HepG2 (cell line): ENCODE measurements around the gene ASCC2. TPM values are rescaled to one million over a fixed set of nuclear protein-coding genes. Genes with fewer than 3 reads are reported as not detected.

Source experiments
- ATAC-seq: fragments of 200-7000 bp; cut with Tn5 transposase; 3 replicates; pipeline ENCODE4 v1.9.1; 2020; ENCODE audit warnings: mild to moderate bottlenecking, moderate library complexity
- BruUV-seq: library from RNA; stranded (reverse); fragments of 400-500 nt; replicated peaks from 2 replicates; lab custom pipeline; 2021; lab: Mats Ljungman, UMichigan
- CTCF ChIA-PET: fragments of 300-600 bp; formaldehyde crosslinking; extraction: SDS; loops from one replicate; lab custom pipeline; 2021; ENCODE audit warnings: low total read pairs, inconsistent platforms, low intra/inter-chr PET ratio; lab: Yijun Ruan, JAX
- POLR2A ChIA-PET: fragments of 350-600 bp; sonication (Branson Sonifier 250); formaldehyde crosslinking; loops from one replicate; lab custom pipeline; 2020; ENCODE audit warnings: antibody characterized with exemption, inconsistent platforms; lab: Yijun Ruan, JAX
- DNase-seq: peaks from one replicate; pipeline ENCODE4 v3.0.0-alpha.2; 2015; ENCODE audit warnings: low spot score
- FAIRE-seq: peaks from 3 replicates; lab custom pipeline; 2011; peaks lifted over from hg19 to GRCh38; lab: Jason Lieb, UNC
- H2AFZ ChIP-seq: one replicate; pipeline ENCODE4 v1.6.1; 2011; ENCODE audit warnings: low read length, inconsistent platforms
- H3K27ac ChIP-seq: fragments of 300-600 bp; 3 replicates; pipeline ENCODE4 v1.8.0; 2011; ENCODE audit warnings: mixed run types, mild to moderate bottlenecking, mixed read lengths, low read length, inconsistent platforms; ENCODE audit not compliant: insufficient read depth; ENCODE audit errors: extremely low read length
- H3K27me3 ChIP-seq, 2 experiments: fragments of 200-600 bp in 1 of 2; 2 replicates in 1 of 2; 3 replicates in 1 of 2; pipeline versions ENCODE4 v1.6.0 to v1.8.0; 2011; ENCODE audit warnings: low read length in 2 of 2, mild to moderate bottlenecking in 2 of 2, moderate library complexity in 2 of 2, inconsistent platforms in 1 of 2; ENCODE audit not compliant: insufficient read depth in 2 of 2, control insufficient read depth in 1 of 2
- H3K36me3 ChIP-seq, 2 experiments: fragments of 200-600 bp in 1 of 2; replicated peaks in 1 of 2; 2 replicates in 1 of 2; 3 replicates in 1 of 2; pipeline versions ENCODE4 v1.5.1 to v1.8.0; 2011; ENCODE audit warnings: low read length in 2 of 2, inconsistent platforms in 1 of 2; ENCODE audit not compliant: insufficient read depth in 2 of 2, control insufficient read depth in 1 of 2
- H3K4me1 ChIP-seq: 2 replicates; pipeline ENCODE4 v1.5.1; 2012; ENCODE audit warnings: low read length, inconsistent platforms; ENCODE audit not compliant: insufficient read depth
- H3K4me2 ChIP-seq: 2 replicates; pipeline ENCODE4 v1.6.0; 2011; ENCODE audit warnings: low read depth, low read length, inconsistent platforms
- H3K4me3 ChIP-seq, 3 experiments: fragments of 200-600 bp in 1 of 3; sonication (generic), shearing (Covaris generic) in 1 of 3; replicated peaks in 1 of 3; 2 replicates each; pipeline ENCODE4 v1.5.1; 2011 to 2016; ENCODE audit warnings: low read length in 3 of 3, inconsistent platforms in 2 of 3, low read depth in 2 of 3, mild to moderate bottlenecking in 2 of 3, control low read depth in 1 of 3, mixed read lengths in 1 of 3; ENCODE audit not compliant: insufficient read depth in 1 of 3
- H3K79me2 ChIP-seq: one replicate; pipeline ENCODE4 v1.6.1; 2011; ENCODE audit warnings: low read length, inconsistent platforms; ENCODE audit not compliant: insufficient read depth
- H3K9ac ChIP-seq: 2 replicates; pipeline ENCODE4 v1.6.0; 2011; ENCODE audit warnings: mild to moderate bottlenecking, low read depth, low read length, inconsistent platforms; ENCODE audit not compliant: insufficient read depth
- H3K9me3 ChIP-seq: 2 replicates; pipeline ENCODE4 v1.5.1; 2012; ENCODE audit warnings: mild to moderate bottlenecking, low read length
- H4K20me1 ChIP-seq: 2 replicates; pipeline ENCODE4 v1.6.0; 2011; ENCODE audit warnings: inconsistent platforms, mild to moderate bottlenecking, low read length, moderate library complexity; ENCODE audit not compliant: insufficient read depth
- HES4 ChIP-seq: sonication (generic); formaldehyde crosslinking; IDR thresholded peaks from 2 replicates; pipeline ENCODE4 v1.9.0; 2021; ENCODE audit warnings: mild to moderate bottlenecking, missing genetic modification reagents, borderline replicate concordance
- MED13 ChIP-seq: sonication (generic); formaldehyde crosslinking; IDR thresholded peaks from 2 replicates; pipeline ENCODE4 v1.5.0; 2020; ENCODE audit warnings: missing genetic modification reagents
- MED8 ChIP-seq: sonication (generic); formaldehyde crosslinking; IDR thresholded peaks from 2 replicates; pipeline ENCODE4 v1.8.1; 2023; ENCODE audit warnings: mild to moderate bottlenecking, missing genetic modification reagents; ENCODE audit not compliant: insufficient replicate concordance
- NAIF1 ChIP-seq: sonication (generic); formaldehyde crosslinking; IDR thresholded peaks from 2 replicates; pipeline ENCODE4 v1.5.0; 2020; ENCODE audit warnings: mild to moderate bottlenecking, missing genetic modification reagents, borderline replicate concordance
- RFXAP ChIP-seq: sonication (generic); formaldehyde crosslinking; IDR thresholded peaks from 2 replicates; pipeline ENCODE4 v1.4.0; 2020; ENCODE audit warnings: missing genetic modification reagents, borderline replicate concordance
- RNF2 ChIP-seq: fragments of 450-650 bp; conservative IDR thresholded peaks from 2 replicates; pipeline ENCODE4 v1.6.1; 2016; ENCODE audit warnings: low read depth
- SRF ChIP-seq: IDR thresholded peaks from 2 replicates; pipeline ENCODE4 v1.6.1; 2011; ENCODE audit warnings: mild to moderate bottlenecking, low read depth, low read length, moderate library complexity
- STAT6 ChIP-seq: sonication (generic); formaldehyde crosslinking; IDR thresholded peaks from 2 replicates; pipeline ENCODE4 v1.4.0; 2020; ENCODE audit warnings: missing genetic modification reagents, mild to moderate bottlenecking, borderline replicate concordance
- TAF1 ChIP-seq: sonication (generic); formaldehyde crosslinking; IDR thresholded peaks from 2 replicates; pipeline ENCODE4 v1.4.0; 2020; ENCODE audit warnings: missing genetic modification reagents
- TCF7L2 ChIP-seq: IDR thresholded peaks from 2 replicates; pipeline ENCODE4 v1.6.1; 2011; ENCODE audit warnings: mild to moderate bottlenecking, low read depth, low read length, moderate library complexity
- ZNF12 ChIP-seq: sonication (generic); formaldehyde crosslinking; IDR thresholded peaks from 2 replicates; pipeline ENCODE4 v1.5.0; 2020; ENCODE audit warnings: missing genetic modification reagents
- WGBS: methylation state at CpG from one replicate; pipeline ENCODE4 v1.1.6; 2017; ENCODE audit warnings: low lambda C conversion rate; 5-methylcytosine and 5-hydroxymethylcytosine counted together
- in situ Hi-C: cut with HindIII; loops from 2 replicates; pipeline ENCODE4 v1.10.0; 2017; ENCODE audit warnings: low pct_unique_long_range_greater_than_20kb; ENCODE audit not compliant: extremely low pct_ligation_motif_present
- intact Hi-C: fragments of 100-400 bp; cut with micrococcal nuclease; formaldehyde crosslinking; loops from one replicate; pipeline ENCODE4 v1.10.0; 2022; ENCODE audit not compliant: unreplicated experiment
- polyA plus RNA-seq, 8 experiments: library from polyadenylated mRNA; depleted of rRNA in 3 of 8; stranded (reverse) in 7 of 8; unstranded in 1 of 8; fragments of >200 nt; fragmentation: Illumina TruSeq in 4 of 8; extraction: Trizol in 4 of 8; gene quantifications; 2 replicates each; pipeline versions ENCODE4 v1.2.1 to v1.2.3, GENCODE V29; 2011 to 2016; ENCODE audit warnings: low read depth in 4 of 8, missing spikeins in 1 of 8, mixed read lengths in 1 of 8; ENCODE audit not compliant: insufficient read depth in 1 of 8
- total RNA-seq, 5 experiments: library from RNA; depleted of rRNA; stranded (reverse); fragments of >200 nt; fragmentation: Illumina TruSeq; extraction: Trizol; gene quantifications; 2 replicates each; pipeline ENCODE4 v1.2.3, GENCODE V29; 2016; ENCODE audit warnings: low read depth in 1 of 5
- TF ChIP-seq, protein P1 (sequence below): sonication (generic); formaldehyde crosslinking; IDR thresholded peaks from 2 replicates; pipeline ENCODE4 v1.4.0; 2020; ENCODE audit warnings: missing genetic modification reagents
- TF ChIP-seq, protein P2 (sequence below): sonication (generic); formaldehyde crosslinking; IDR thresholded peaks from 2 replicates; pipeline ENCODE4 v1.4.0; 2020; ENCODE audit warnings: missing genetic modification reagents
- TF ChIP-seq, protein P3 (sequence below): IDR thresholded peaks from 2 replicates; pipeline ENCODE4 v1.6.1; 2016; ENCODE audit warnings: low read depth
- TF ChIP-seq, protein P4 (sequence below): IDR thresholded peaks from 2 replicates; pipeline ENCODE4 v1.6.1; 2016; ENCODE audit warnings: mild to moderate bottlenecking

Gene ASCC2
- total and polyA plus RNA-seq, 2 of the 13 experiments (the other 11 are each of a cell fraction or from before 2014, with no cell fraction given) = 26.2 to 26.3 TPM

- peak overlapping the region; percentile 74 for H3K27ac ChIP-seq
- H3K4me2 ChIP-seq = peak overlapping the region; percentile 41
- peak; percentile 96 for ATAC-seq
- peak overlapping the region in 1 of 3 experiments; percentile 42; a peak in 1 of 6 replicates for H3K4me3 ChIP-seq
- H2AFZ ChIP-seq = no peak overlapping the region
- ChIA-PET POLR2A (interaction anchor here (0.7 to 3.1 kb wide), 9 partner anchors 12 to 202 kb away, joined by 3 to 17 read pairs (median 4); partner anchors contain the start of genes ASCC2, UQCR10 and ZMAT5), CTCF (no interaction called here)
- intact Hi-C loops (no loop called here), in situ Hi-C loops (no loop called here)
- peak; percentile 88 for FAIRE-seq
- no TSS peak for BruUV-seq
- 31% methylated on average over 3 of the region's 8 CpGs for WGBS
- H3K36me3 ChIP-seq = peaks cover 23 to 56% of the 10 kb centered on the region in 2 experiments
- peak; percentile 90 for DNase-seq
- no peaks in the 10 kb centered on the region for H3K79me2 ChIP-seq
- H3K27me3 ChIP-seq = no peaks in the 10 kb centered on the region
- H3K9me3 ChIP-seq = no peaks in the 10 kb centered on the region
- H3K9ac ChIP-seq = peak overlapping the region; percentile 59
- peaks cover 40% of the 10 kb centered on the region for H3K4me1 ChIP-seq
- H4K20me1 ChIP-seq = no peaks in the 10 kb centered on the region
- TF ChIP-seq, protein P1, sequence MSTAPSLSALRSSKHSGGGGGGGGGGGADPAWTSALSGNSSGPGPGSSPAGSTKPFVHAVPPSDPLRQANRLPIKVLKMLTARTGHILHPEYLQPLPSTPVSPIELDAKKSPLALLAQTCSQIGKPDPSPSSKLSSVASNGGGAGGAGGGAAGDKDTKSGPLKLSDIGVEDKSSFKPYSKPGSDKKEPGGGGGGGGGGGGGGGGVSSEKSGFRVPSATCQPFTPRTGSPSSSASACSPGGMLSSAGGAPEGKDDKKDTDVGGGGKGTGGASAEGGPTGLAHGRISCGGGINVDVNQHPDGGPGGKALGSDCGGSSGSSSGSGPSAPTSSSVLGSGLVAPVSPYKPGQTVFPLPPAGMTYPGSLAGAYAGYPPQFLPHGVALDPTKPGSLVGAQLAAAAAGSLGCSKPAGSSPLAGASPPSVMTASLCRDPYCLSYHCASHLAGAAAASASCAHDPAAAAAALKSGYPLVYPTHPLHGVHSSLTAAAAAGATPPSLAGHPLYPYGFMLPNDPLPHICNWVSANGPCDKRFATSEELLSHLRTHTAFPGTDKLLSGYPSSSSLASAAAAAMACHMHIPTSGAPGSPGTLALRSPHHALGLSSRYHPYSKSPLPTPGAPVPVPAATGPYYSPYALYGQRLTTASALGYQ (CRISPR knock-in tag) = no peak
- TF ChIP-seq ZNF12 (CRISPR knock-in tag) = peak; percentile 68; the same call in 1 of the 2 replicates
- no peak for TF ChIP-seq SRF
- TF ChIP-seq, protein P2, sequence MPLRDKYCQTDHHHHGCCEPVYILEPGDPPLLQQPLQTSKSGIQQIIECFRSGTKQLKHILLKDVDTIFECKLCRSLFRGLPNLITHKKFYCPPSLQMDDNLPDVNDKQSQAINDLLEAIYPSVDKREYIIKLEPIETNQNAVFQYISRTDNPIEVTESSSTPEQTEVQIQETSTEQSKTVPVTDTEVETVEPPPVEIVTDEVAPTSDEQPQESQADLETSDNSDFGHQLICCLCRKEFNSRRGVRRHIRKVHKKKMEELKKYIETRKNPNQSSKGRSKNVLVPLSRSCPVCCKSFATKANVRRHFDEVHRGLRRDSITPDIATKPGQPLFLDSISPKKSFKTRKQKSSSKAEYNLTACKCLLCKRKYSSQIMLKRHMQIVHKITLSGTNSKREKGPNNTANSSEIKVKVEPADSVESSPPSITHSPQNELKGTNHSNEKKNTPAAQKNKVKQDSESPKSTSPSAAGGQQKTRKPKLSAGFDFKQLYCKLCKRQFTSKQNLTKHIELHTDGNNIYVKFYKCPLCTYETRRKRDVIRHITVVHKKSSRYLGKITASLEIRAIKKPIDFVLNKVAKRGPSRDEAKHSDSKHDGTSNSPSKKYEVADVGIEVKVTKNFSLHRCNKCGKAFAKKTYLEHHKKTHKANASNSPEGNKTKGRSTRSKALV = no peak
- TF ChIP-seq, protein P3, sequence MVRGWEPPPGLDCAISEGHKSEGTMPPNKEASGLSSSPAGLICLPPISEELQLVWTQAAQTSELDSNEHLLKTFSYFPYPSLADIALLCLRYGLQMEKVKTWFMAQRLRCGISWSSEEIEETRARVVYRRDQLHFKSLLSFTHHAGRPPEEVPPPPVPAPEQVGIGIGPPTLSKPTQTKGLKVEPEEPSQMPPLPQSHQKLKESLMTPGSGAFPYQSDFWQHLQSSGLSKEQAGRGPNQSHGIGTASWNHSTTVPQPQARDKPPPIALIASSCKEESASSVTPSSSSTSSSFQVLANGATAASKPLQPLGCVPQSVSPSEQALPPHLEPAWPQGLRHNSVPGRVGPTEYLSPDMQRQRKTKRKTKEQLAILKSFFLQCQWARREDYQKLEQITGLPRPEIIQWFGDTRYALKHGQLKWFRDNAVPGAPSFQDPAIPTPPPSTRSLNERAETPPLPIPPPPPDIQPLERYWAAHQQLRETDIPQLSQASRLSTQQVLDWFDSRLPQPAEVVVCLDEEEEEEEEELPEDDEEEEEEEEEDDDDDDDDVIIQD (CRISPR knock-in tag) = peak; percentile 62; the same call in 1 of the 2 replicates
- no peak for TF ChIP-seq RNF2
- no peak for TF ChIP-seq MED13 (CRISPR knock-in tag)
- TF ChIP-seq STAT6 (CRISPR knock-in tag) = no peak
- TF ChIP-seq MED8 (CRISPR knock-in tag) = peak; percentile 19
- 0 out of 2 replicates have a peak, but pooled peaks have one; percentile 35 for TF ChIP-seq TAF1 (CRISPR knock-in tag)
- TF ChIP-seq NAIF1 = no peak
- TF ChIP-seq, protein P4, sequence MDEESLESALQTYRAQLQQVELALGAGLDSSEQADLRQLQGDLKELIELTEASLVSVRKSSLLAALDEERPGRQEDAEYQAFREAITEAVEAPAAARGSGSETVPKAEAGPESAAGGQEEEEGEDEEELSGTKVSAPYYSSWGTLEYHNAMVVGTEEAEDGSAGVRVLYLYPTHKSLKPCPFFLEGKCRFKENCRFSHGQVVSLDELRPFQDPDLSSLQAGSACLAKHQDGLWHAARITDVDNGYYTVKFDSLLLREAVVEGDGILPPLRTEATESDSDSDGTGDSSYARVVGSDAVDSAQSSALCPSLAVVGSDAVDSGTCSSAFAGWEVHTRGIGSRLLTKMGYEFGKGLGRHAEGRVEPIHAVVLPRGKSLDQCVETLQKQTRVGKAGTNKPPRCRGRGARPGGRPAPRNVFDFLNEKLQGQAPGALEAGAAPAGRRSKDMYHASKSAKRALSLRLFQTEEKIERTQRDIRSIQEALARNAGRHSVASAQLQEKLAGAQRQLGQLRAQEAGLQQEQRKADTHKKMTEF = peak; percentile 90
- TF ChIP-seq TCF7L2 = no peak
- TF ChIP-seq HES4 (CRISPR knock-in tag) = no peak
- no peak for TF ChIP-seq RFXAP (CRISPR knock-in tag)
Measured at GRCh38 chr22:29799217-29799680, 38.8 kb downstream of the ASCC2 start.
